ENCODE measurements around the gene CAMK1D. TPM values are rescaled to one million over a fixed set of nuclear protein-coding genes. Genes with fewer than 3 reads are reported as not detected.

The CAMK1D gene
- total RNA-seq, 4 donors from 2014 or later, result 5.6 to 23.9 (median 7.4) TPM

DNA sequence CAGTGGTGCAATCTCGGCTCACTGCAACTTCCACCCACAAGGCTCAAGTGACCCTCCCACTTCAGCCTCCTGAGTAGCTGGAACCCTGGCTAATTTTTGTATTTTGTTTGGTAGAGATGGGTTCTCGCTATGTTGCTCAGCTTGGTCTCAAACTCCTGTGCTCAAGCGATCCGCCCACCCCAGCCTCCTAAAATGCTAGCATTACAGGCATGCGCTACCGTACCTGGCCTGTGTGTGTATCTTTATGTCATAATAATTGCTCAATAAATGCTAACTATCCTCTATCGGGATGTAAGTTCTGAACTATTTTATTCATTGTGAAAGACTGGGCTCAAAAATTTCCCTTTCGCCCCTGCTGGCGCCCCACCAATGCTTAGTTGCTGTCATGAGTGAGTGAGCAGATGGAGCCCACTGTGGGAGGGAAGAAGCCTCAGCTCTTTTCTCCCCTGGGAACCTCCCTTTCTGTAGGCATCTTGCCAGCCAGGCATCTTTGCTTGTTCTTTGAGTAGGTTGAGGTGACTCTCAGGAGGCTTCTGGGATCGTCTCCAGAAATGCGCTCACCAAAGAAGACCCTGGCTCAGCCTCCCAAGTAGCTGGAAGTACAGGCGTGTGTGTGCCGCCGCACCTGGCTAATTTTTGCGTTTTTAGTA, 38.3 kb downstream of the CAMK1D start:
- DNase-seq, result no peak
- no peaks in the 10 kb centered on the region for H3K36me3 ChIP-seq
- no peak overlapping the region for H3K4me3 ChIP-seq
- no peak overlapping the region for H3K27ac ChIP-seq
- no peaks in the 10 kb centered on the region for H3K27me3 ChIP-seq
- TF ChIP-seq POLR2A (IDR thresholded peaks at IDR 0.05), result no peak
- TF ChIP-seq, protein P1, sequence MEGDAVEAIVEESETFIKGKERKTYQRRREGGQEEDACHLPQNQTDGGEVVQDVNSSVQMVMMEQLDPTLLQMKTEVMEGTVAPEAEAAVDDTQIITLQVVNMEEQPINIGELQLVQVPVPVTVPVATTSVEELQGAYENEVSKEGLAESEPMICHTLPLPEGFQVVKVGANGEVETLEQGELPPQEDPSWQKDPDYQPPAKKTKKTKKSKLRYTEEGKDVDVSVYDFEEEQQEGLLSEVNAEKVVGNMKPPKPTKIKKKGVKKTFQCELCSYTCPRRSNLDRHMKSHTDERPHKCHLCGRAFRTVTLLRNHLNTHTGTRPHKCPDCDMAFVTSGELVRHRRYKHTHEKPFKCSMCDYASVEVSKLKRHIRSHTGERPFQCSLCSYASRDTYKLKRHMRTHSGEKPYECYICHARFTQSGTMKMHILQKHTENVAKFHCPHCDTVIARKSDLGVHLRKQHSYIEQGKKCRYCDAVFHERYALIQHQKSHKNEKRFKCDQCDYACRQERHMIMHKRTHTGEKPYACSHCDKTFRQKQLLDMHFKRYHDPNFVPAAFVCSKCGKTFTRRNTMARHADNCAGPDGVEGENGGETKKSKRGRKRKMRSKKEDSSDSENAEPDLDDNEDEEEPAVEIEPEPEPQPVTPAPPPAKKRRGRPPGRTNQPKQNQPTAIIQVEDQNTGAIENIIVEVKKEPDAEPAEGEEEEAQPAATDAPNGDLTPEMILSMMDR (IDR thresholded peaks at IDR 0.05), result no peak
- H3K4me1 ChIP-seq, result peaks cover 0 to 8% (median 0%) of the 10 kb centered on the region in 4 donors
- H3K9me3 ChIP-seq, result no peaks in the 10 kb centered on the region

DNA sequence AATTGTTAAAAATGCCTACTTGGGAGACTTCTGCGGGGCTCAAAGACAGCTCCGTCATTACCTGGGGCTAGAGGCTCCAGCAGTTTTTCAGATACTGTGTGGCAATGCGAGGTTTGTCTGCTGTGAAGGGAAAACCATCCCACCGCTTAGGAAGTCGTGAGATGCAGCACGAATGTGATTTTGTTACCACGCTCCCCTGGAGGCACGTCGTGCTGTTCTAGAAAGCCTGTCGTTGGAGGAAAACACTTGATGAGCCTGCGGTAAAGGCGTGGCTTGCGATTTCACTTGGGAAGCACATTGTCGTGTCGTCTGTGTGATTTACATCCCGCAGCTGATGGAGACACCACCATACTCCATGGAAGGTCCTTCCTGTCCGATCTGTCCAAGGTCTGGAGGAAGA, 39.3 kb downstream of the CAMK1D start:
- TF ChIP-seq, protein P1 (IDR thresholded peaks at IDR 0.05), result no peak
- TF ChIP-seq POLR2A (IDR thresholded peaks at IDR 0.05), result no peak
- H3K27ac ChIP-seq, result no peak overlapping the region

DNA sequence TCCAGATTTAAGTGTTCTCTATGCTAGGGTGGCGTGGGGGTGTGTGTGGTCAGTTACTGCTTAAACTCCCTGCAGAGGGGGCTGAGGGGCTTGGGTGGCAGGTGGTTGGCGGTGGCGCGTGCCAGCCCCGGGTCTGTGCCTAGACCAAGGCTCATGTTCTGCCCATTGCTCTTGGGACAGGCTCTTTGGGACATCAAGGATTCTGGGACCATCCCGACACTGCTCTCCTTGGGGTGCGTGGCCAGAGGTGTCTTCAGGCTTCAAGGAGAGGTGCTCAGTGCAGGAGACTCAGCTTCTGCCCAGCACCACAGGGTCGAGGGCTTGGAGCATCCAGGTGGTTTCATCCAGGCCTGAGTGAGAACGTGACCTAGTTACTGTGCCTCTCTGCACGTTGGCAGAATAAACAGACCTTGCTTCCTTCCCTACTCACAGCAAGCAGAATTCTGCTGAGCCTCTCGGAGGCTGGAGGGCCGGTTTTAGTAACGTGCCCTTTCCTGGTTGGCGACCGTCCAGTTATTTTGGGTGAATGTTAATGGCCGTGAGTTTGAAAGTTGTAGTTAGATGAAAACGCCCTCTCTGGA, 39.9 kb downstream of the CAMK1D start:
- no peak for DNase-seq
- Histone ChIP-seq H3K4me3 (no peak overlapping the region), H3K36me3 (no peaks in the 10 kb centered on the region), H3K27ac (no peak overlapping the region), H3K4me1 (peaks cover 0 to 8% (median 0%) of the 10 kb centered on the region in 4 donors), H3K9me3 (no peaks in the 10 kb centered on the region), H3K27me3 (no peaks in the 10 kb centered on the region)
- TF ChIP-seq, protein P1 (IDR thresholded peaks at IDR 0.05), result no peak
- TF ChIP-seq POLR2A (IDR thresholded peaks at IDR 0.05), result no peak

More for the DNA sequence above, 39.3 kb downstream of the CAMK1D start:
- DNase-seq, result no peak
- Histone ChIP-seq H3K27me3 (no peaks in the 10 kb centered on the region), H3K9me3 (no peaks in the 10 kb centered on the region), H3K4me1 (peaks cover 0 to 8% (median 0%) of the 10 kb centered on the region in 4 donors), H3K4me3 (no peak overlapping the region), H3K36me3 (no peaks in the 10 kb centered on the region)

DNA sequence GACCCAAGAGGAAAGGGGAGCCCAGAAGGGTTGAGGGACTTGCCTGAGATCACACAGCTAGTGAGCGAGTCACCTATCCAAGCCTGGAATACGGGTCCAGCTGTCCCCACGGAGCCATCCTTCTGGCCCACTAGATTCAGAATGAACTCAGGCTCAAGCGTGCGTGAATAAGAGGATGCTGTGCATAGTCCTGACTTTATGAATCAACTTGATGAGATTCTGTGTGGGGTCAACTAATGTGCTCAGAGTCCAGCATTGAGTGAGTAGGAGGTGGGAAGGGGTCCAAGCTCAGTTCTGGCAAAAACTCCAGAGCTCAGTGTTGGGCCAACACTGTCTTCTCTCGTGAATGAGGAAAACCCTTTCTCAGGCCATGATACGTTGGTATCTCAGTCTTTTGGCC, 41.4 kb downstream of the CAMK1D start:
- no peak for TF ChIP-seq POLR2A (IDR thresholded peaks at IDR 0.05)
- TF ChIP-seq, protein P1 (IDR thresholded peaks at IDR 0.05), result no peak

DNA sequence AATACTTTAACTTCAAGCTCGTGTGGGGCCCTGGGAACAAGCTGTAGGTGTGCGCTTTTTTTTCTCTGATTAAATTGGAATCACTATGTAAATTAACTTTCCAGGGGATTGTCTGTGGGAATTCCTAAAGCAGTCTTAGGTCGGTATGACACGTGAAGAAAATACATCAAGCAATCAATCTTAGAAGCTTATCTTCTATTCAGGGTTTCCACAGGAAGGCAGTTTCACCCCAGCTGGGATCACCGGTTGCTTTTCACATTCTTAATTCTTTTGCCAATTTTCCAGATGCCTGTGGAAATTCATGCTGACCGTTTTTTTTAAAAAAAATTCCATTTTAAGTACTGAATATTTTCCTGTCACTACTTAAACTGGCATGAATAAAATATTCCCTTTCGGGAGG, 41.9 kb downstream of the CAMK1D start:
- TF ChIP-seq, protein P1 (IDR thresholded peaks at IDR 0.05), result no peak
- TF ChIP-seq POLR2A (IDR thresholded peaks at IDR 0.05), result no peak

More for the DNA sequence above, 41.4 kb downstream of the CAMK1D start:
- Histone ChIP-seq H3K9me3 (no peaks in the 10 kb centered on the region), H3K4me3 (no peak overlapping the region), H3K27me3 (no peaks in the 10 kb centered on the region), H3K27ac (no peak overlapping the region), H3K4me1 (peaks cover 0 to 8% (median 0%) of the 10 kb centered on the region in 4 donors), H3K36me3 (no peaks in the 10 kb centered on the region)
- no peak for DNase-seq

More for the DNA sequence above, 41.9 kb downstream of the CAMK1D start:
- Histone ChIP-seq H3K4me1 (peaks cover 0 to 8% (median 0%) of the 10 kb centered on the region in 4 donors), H3K36me3 (no peaks in the 10 kb centered on the region), H3K27me3 (no peaks in the 10 kb centered on the region), H3K4me3 (no peak overlapping the region), H3K27ac (no peak overlapping the region), H3K9me3 (no peaks in the 10 kb centered on the region)
- DNase-seq, result no peak
